H9 (cell line): ENCODE measurements around the gene PPP1CB. TPM values are rescaled to one million over a fixed set of nuclear protein-coding genes. Genes with fewer than 3 reads are reported as not detected.

ENCODE experiments used
- DNase-seq: peaks from one replicate; pipeline ENCODE4 v3.0.0-alpha.2; 2017
- H2AFZ ChIP-seq: one replicate; pipeline ENCODE4 v1.6.1; 2013; ENCODE audit warnings: mild to moderate bottlenecking, low read length, control low read depth, moderate library complexity
- H2AK5ac ChIP-seq: 2 replicates; pipeline ENCODE4 v1.6.1; 2013; ENCODE audit warnings: low read length, control low read depth, mixed read lengths; ENCODE audit not compliant: insufficient read length
- H2BK120ac ChIP-seq: one replicate; pipeline ENCODE4 v1.6.1; 2013; ENCODE audit warnings: low read depth, mild to moderate bottlenecking, low read length, control low read depth, inconsistent platforms; ENCODE audit not compliant: poor library complexity, severe bottlenecking
- H2BK12ac ChIP-seq: 2 replicates; pipeline ENCODE4 v1.6.1; 2013; ENCODE audit warnings: low read length, control low read depth, mixed read lengths, low read depth; ENCODE audit not compliant: insufficient read length
- H2BK15ac ChIP-seq: 2 replicates; pipeline ENCODE4 v1.6.1; 2013; ENCODE audit warnings: low read depth, low read length, control low read depth
- H2BK20ac ChIP-seq: one replicate; pipeline ENCODE4 v1.6.1; 2013; ENCODE audit warnings: low read depth, mild to moderate bottlenecking, low read length, control low read depth, inconsistent platforms; ENCODE audit not compliant: poor library complexity, severe bottlenecking
- H2BK5ac ChIP-seq: 2 replicates; pipeline ENCODE4 v1.6.1; 2013; ENCODE audit warnings: low read length, control low read depth, mixed read lengths; ENCODE audit not compliant: insufficient read length
- H3K14ac ChIP-seq: 2 replicates; pipeline ENCODE4 v1.6.1; 2013; ENCODE audit warnings: low read length, control low read depth; ENCODE audit not compliant: insufficient read depth
- H3K18ac ChIP-seq: 2 replicates; pipeline ENCODE4 v1.6.1; 2013; ENCODE audit warnings: low read depth, mild to moderate bottlenecking, mixed read lengths, low read length, control low read depth; ENCODE audit not compliant: insufficient read length
- H3K23ac ChIP-seq: 2 replicates; pipeline ENCODE4 v1.6.1; 2013; ENCODE audit warnings: low read length, control low read depth, mixed read lengths, low read depth; ENCODE audit not compliant: insufficient read length
- H3K23me2 ChIP-seq: 2 replicates; pipeline ENCODE4 v1.6.1; 2013; ENCODE audit warnings: low read depth, mild to moderate bottlenecking, mixed read lengths, low read length, control low read depth; ENCODE audit not compliant: insufficient read length, poor library complexity, severe bottlenecking
- H3K27ac ChIP-seq: 2 replicates; pipeline ENCODE4 v1.5.1; 2013; ENCODE audit warnings: low read length, control low read depth, mixed read lengths, low read depth; ENCODE audit not compliant: insufficient read length
- H3K27me3 ChIP-seq: 2 replicates; pipeline ENCODE4 v1.6.1; 2013; ENCODE audit warnings: low read length, control low read depth, inconsistent platforms; ENCODE audit not compliant: insufficient read depth
- H3K4ac ChIP-seq: 2 replicates; pipeline ENCODE4 v1.6.1; 2013; ENCODE audit warnings: low read depth, mild to moderate bottlenecking, control low read depth, inconsistent platforms, low read length, moderate library complexity
- H3K4me1 ChIP-seq: 2 replicates; pipeline ENCODE4 v1.6.1; 2013; ENCODE audit warnings: low read length, control low read depth, inconsistent platforms; ENCODE audit not compliant: insufficient read depth
- H3K4me2 ChIP-seq: 2 replicates; pipeline ENCODE4 v1.6.1; 2013; ENCODE audit warnings: low read length, control low read depth, mixed read lengths; ENCODE audit not compliant: insufficient read length, insufficient read depth
- H3K56ac ChIP-seq: 2 replicates; pipeline ENCODE4 v1.6.1; 2013; ENCODE audit warnings: low read depth, mild to moderate bottlenecking, mixed read lengths, low read length, control low read depth; ENCODE audit not compliant: insufficient read length
- H3K79me1 ChIP-seq: 2 replicates; pipeline ENCODE4 v1.6.1; 2013; ENCODE audit warnings: low read depth, mild to moderate bottlenecking, moderate library complexity, low read length, control low read depth, inconsistent platforms; ENCODE audit not compliant: insufficient read depth, poor library complexity, severe bottlenecking
- H3K79me2 ChIP-seq: 2 replicates; pipeline ENCODE4 v1.6.1; 2013; ENCODE audit warnings: low read length, control low read depth, inconsistent platforms; ENCODE audit not compliant: insufficient read depth
- H3K9ac ChIP-seq: 2 replicates; pipeline ENCODE4 v1.6.1; 2013; ENCODE audit warnings: low read length, control low read depth, mixed read lengths; ENCODE audit not compliant: insufficient read length; ENCODE audit errors: extremely low read depth
- H3K9me3 ChIP-seq: one replicate; pipeline ENCODE4 v1.6.1; 2013; ENCODE audit warnings: low read depth, low read length, inconsistent platforms; ENCODE audit not compliant: control insufficient read depth
- H3T11ph ChIP-seq: one replicate; pipeline ENCODE4 v1.6.1; 2013; ENCODE audit warnings: mild to moderate bottlenecking, low read length, control low read depth, inconsistent platforms
- H4K20me1 ChIP-seq: one replicate; pipeline ENCODE4 v1.6.1; 2013; ENCODE audit not compliant: control insufficient read depth, insufficient read length, insufficient read depth
- H4K5ac ChIP-seq: 2 replicates; pipeline ENCODE4 v1.6.1; 2013; ENCODE audit warnings: low read depth, mild to moderate bottlenecking, mixed read lengths, low read length, control low read depth; ENCODE audit not compliant: insufficient read length
- H4K8ac ChIP-seq: replicated peaks from 2 replicates; pipeline ENCODE4 v1.6.1; 2013; ENCODE audit warnings: low read length, control low read depth, mixed read lengths, low read depth; ENCODE audit not compliant: insufficient read length
- H4K91ac ChIP-seq: 2 replicates; pipeline ENCODE4 v1.6.1; 2013; ENCODE audit warnings: low read depth, mild to moderate bottlenecking, moderate library complexity, mixed read lengths, low read length, control low read depth; ENCODE audit not compliant: insufficient read length
- H3K27ac Mint-ChIP-seq, 3 experiments: 2 replicates in 2 of 3; 3 replicates in 1 of 3; pipeline ENCODE4 v1.8.0; 2020 to 2021; ENCODE audit warnings: mixed read lengths in 3 of 3, mild to moderate bottlenecking in 1 of 3, moderate library complexity in 1 of 3
- H3K27me3 Mint-ChIP-seq: 2 replicates; pipeline ENCODE4 v1.8.0; 2021; ENCODE audit warnings: low read depth, mild to moderate bottlenecking, moderate library complexity, mixed read lengths
- H3K36me3 Mint-ChIP-seq, 3 experiments: 2 replicates in 2 of 3; 3 replicates in 1 of 3; pipeline ENCODE4 v1.8.0; 2020 to 2021; ENCODE audit warnings: low read depth in 3 of 3, mixed read lengths in 3 of 3; ENCODE audit not compliant: insufficient read depth in 1 of 3
- H3K4me1 Mint-ChIP-seq, 2 experiments: 2 replicates each; pipeline ENCODE4 v1.8.0; 2020; ENCODE audit warnings: mixed read lengths in 2 of 2
- H3K4me3 Mint-ChIP-seq, 2 experiments: 2 replicates in 1 of 2; 3 replicates in 1 of 2; pipeline ENCODE4 v1.8.0; 2020 to 2021; ENCODE audit warnings: mild to moderate bottlenecking in 2 of 2, mixed read lengths in 2 of 2, moderate library complexity in 1 of 2
- H3K9me3 Mint-ChIP-seq, 2 experiments: 2 replicates in 1 of 2; 3 replicates in 1 of 2; pipeline ENCODE4 v1.8.0; 2020; ENCODE audit warnings: mild to moderate bottlenecking in 2 of 2, mixed read lengths in 2 of 2, moderate library complexity in 1 of 2
- CTCF ChIP-seq: fragments of 200-600 bp; sonication (generic); conservative IDR thresholded peaks from 3 replicates; pipeline ENCODE4 v1.8.0; 2021; ENCODE audit warnings: antibody characterized with exemption, mild to moderate bottlenecking
- WGBS: extraction: QIAGEN DNeasy Blood & Tissue Kit; methylation state at CpG from one replicate; pipeline ENCODE4 v1.1.7; 2013; ENCODE audit warnings: missing lambda C conversion rate, low lambda C conversion rate, mixed read lengths; ENCODE audit not compliant: insufficient read length; ENCODE audit errors: extremely low coverage; 5-methylcytosine and 5-hydroxymethylcytosine counted together
- total RNA-seq: library from RNA; stranded (reverse); gene quantifications from 2 replicates; pipeline ENCODE4 v1.2.1, GENCODE V29; 2021

PPP1CB gene
- total RNA-seq, 1 experiment from 2014 or later, result 184 TPM

- no peak overlapping the region for H2BK120ac ChIP-seq
- H2AK5ac ChIP-seq, result no peak overlapping the region
- H3K4ac ChIP-seq, result no peak overlapping the region
- H3T11ph ChIP-seq, result no peak overlapping the region
- no peaks in the 10 kb centered on the region for H3K27me3 ChIP-seq
- no peak overlapping the region for H3K4me3 Mint-ChIP-seq
- H2BK12ac ChIP-seq, result no peak overlapping the region
- no peak overlapping the region for H3K9ac ChIP-seq
- no peak overlapping the region for H2BK20ac ChIP-seq
- H3K79me2 ChIP-seq, result no peaks in the 10 kb centered on the region
- no peak overlapping the region for H3K56ac ChIP-seq
- no peaks in the 10 kb centered on the region for H3K23me2 ChIP-seq
- H2BK15ac ChIP-seq, result no peak overlapping the region
- H3K36me3 Mint-ChIP-seq, result no peaks in the 10 kb centered on the region
- no peak for TF ChIP-seq CTCF
- no peak overlapping the region for H3K18ac ChIP-seq
- no peak overlapping the region for H3K4me2 ChIP-seq
- H3K4me1 ChIP-seq, result no peaks in the 10 kb centered on the region
- H4K8ac ChIP-seq, result no peak overlapping the region
- no CpG with 5 or more reads among the region's 2 CpGs for WGBS
- no peaks in the 10 kb centered on the region for H3K9me3 ChIP-seq
- peaks cover 2 to 3% of the 10 kb centered on the region in 2 experiments; a peak in 3 of 4 replicates for H3K4me1 Mint-ChIP-seq
- H3K27ac Mint-ChIP-seq, result no peak overlapping the region
- no peak overlapping the region for H2BK5ac ChIP-seq
- H3K23ac ChIP-seq, result no peak overlapping the region
- no peak overlapping the region for H3K14ac ChIP-seq
- no peak for DNase-seq
- H2AFZ ChIP-seq, result no peak overlapping the region
- peaks cover 1% of the 10 kb centered on the region; the same call in 1 of the 2 replicates for H3K27me3 Mint-ChIP-seq
- no peaks in the 10 kb centered on the region for H3K79me1 ChIP-seq
- no peak overlapping the region for H4K5ac ChIP-seq
- no peaks in the 10 kb centered on the region for H4K20me1 ChIP-seq
- no peak overlapping the region for H4K91ac ChIP-seq
- peaks cover 0 to under 1% of the 10 kb centered on the region in 2 experiments; a peak in 1 of 5 replicates for H3K9me3 Mint-ChIP-seq
- H3K27ac ChIP-seq, result no peak overlapping the region
Measured at GRCh38 chr2:28745225-28745624, 6.4 kb upstream of the PPP1CB start.
